ENCODE measurements around the gene ARFIP1. TPM values are rescaled to one million over a fixed set of nuclear protein-coding genes. Genes with fewer than 3 reads are reported as not detected.

The ARFIP1 gene
- total and polyA plus RNA-seq, 9 of the 15 experiments (the other 6 are each of a cell fraction or from before 2014, with no cell fraction given): 14.1 to 25.1 (median 20.9) TPM

GRCh38 chr4:152785639-152786615, 6.2 kb downstream of the ARFIP1 start:
- TF ChIP-seq NONO (IDR thresholded peaks at IDR 0.05; ENCODE audit: low read depth in 2 of 2, low read length in 1 of 2): no peak
- TF ChIP-seq, protein P1, sequence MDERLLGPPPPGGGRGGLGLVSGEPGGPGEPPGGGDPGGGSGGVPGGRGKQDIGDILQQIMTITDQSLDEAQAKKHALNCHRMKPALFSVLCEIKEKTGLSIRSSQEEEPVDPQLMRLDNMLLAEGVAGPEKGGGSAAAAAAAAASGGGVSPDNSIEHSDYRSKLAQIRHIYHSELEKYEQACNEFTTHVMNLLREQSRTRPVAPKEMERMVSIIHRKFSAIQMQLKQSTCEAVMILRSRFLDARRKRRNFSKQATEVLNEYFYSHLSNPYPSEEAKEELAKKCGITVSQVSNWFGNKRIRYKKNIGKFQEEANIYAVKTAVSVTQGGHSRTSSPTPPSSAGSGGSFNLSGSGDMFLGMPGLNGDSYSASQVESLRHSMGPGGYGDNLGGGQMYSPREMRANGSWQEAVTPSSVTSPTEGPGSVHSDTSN (CRISPR knock-in tag; IDR thresholded peaks at IDR 0.05; ENCODE audit: low read depth): no peak
- TF ChIP-seq, protein P1 (tag; conservative IDR thresholded peaks at IDR 0.05; ENCODE audit: low read depth): peak; percentile 38; the same call in 1 of the 2 replicates
- FAIRE-seq: peak; percentile 26
- H3K9me3 ChIP-seq (replicated peaks; ENCODE audit: control insufficient read depth, insufficient read depth, low read depth, low read length): no peaks in the 10 kb centered on the region
- H3K4me2 ChIP-seq (ENCODE audit: insufficient read depth, low read length): no peak overlapping the region
- intact Hi-C loops (cut with micrococcal nuclease): no loop called here
- DNase-seq (ENCODE audit: extremely low read depth in 1 of 4, low spot score in 3 of 4): no peak
- H3K27me3 ChIP-seq (ENCODE audit: control insufficient read depth in 2 of 2, insufficient read depth in 2 of 2, low read length in 2 of 2): no peaks in the 10 kb centered on the region
- no peaks in the 10 kb centered on the region; the same call in 1 of the 2 replicates for H4K20me1 ChIP-seq (replicated peaks; ENCODE audit: control insufficient read depth, insufficient read depth, low read length)
- ATAC-seq: no peak
- no peak overlapping the region for H3K27ac ChIP-seq (ENCODE audit: extremely low read depth, low read depth, low read length)
- H3K4me3 ChIP-seq: no peak overlapping the region
- peaks cover 0 to 3% of the 10 kb centered on the region in 2 experiments; a peak in 2 of 5 replicates for H3K4me1 ChIP-seq (replicated peaks in 1 of 2; ENCODE audit: control insufficient read depth in 2 of 2, insufficient read depth in 2 of 2, low read length in 2 of 2)
- peaks cover 36% of the 10 kb centered on the region for H3K79me2 ChIP-seq (ENCODE audit: control insufficient read depth, insufficient read depth, low read length)
- ChIA-PET POLR2A (interaction anchor here (0.7 kb wide), 1 partner anchor 1539 kb away, joined by 3 read pairs; no protein-coding TSS in a partner anchor), CTCF (ENCODE audit: low intra/inter-chr PET ratio) (interaction anchor here (0.7 kb wide), 1 partner anchor 560 kb away, joined by 3 read pairs; no protein-coding TSS in a partner anchor)
- BruUV-seq (replicated peaks): no TSS peak
- no peak overlapping the region for H2AFZ ChIP-seq (ENCODE audit: low read depth, low read length)
- H3K9me1 ChIP-seq (ENCODE audit: control insufficient read depth, insufficient read depth, low read length): no peaks in the 10 kb centered on the region
- in situ Hi-C loops (cut with MboI): no loop called here
- 49% methylated on average over 3 of the region's 3 CpGs for WGBS (ENCODE audit: insufficient coverage, low coverage, missing lambda C conversion rate)
- peaks cover 4% of the 10 kb centered on the region; the same call in 1 of the 3 replicates for H3K36me3 ChIP-seq (ENCODE audit: control insufficient read depth, insufficient read depth, low read length)
- no peak overlapping the region for H3K9ac ChIP-seq (ENCODE audit: insufficient read depth in 1 of 2, low read depth in 2 of 2, low read length in 2 of 2)
